CD1c-positive myeloid dendritic cell (primary cell): ENCODE data around the gene GPR6.

ENCODE experiments used
- DNase-seq: peaks from one replicate; pipeline ENCODE4 v3.0.0-alpha.2; 2016; ENCODE audit errors: extremely low spot score

GPR6 gene

GRCh38 chr6:109999740-110000139, 21.6 kb downstream of the GPR6 start:
- peak; percentile 54 for DNase-seq

DNA sequence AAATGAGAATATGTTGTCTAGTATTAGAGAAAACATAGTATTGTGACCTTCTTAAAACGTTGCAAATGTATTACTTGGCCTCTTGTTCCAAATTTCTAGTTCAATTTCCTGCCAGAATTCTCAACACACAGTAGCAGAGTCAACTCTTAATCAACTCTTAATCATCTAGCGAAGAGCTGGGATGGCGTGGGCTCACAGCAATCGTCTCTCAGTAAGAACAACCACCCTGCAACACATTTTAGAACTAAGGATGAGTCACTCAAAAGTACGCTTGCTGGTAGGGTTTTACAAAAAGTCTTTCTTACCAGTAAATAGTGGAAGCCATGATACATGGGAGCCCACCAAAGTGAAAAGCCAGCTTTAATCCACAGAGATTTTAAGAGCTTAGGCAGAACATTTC, 24.6 kb downstream of the GPR6 start:
- no peak for DNase-seq

DNA sequence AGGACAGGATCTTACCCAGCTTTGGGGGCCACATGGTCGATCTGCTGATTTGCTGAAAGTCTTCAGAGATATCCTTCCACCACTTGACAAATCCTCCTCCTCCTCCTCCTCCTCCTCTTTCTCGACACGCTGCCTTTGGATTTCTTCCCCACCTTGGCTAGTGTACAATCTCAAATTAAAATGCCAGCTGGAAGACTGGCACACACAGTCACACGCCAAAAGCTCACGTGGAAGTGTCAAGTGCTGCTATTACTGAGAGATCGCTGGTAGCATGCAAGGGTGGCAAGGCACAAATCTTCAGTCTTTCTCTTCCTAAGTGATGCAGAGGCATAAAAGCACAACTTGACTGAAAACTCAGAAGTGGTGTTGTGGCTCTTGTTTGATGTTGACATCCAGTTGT, 35.3 kb downstream of the GPR6 start:
- DNase-seq, result no peak

- DNase-seq, result no peak
These were observed 37.1 kb downstream of the GPR6 start for GRCh38 chr6:110015206-110015605.

DNA sequence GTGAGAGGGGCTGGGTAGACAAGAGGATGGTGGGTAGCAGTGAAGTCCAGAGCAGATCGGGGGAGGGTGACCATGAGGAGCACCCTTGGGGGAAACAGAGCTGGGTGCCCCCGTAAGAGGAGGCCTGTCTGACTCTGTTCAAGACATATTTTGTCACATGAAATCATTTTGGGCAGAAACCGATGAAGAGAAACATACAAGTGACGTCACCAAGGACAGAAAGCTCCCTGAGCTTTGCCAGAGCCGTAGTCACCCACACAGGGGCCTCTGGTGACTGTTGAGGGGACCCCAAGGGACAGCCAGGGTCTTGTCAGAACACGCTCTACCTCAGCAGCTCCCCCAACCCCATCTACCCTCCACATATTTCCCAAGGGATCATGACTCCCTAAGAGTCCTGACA, 39.2 kb downstream of the GPR6 start:
- no peak for DNase-seq

DNA sequence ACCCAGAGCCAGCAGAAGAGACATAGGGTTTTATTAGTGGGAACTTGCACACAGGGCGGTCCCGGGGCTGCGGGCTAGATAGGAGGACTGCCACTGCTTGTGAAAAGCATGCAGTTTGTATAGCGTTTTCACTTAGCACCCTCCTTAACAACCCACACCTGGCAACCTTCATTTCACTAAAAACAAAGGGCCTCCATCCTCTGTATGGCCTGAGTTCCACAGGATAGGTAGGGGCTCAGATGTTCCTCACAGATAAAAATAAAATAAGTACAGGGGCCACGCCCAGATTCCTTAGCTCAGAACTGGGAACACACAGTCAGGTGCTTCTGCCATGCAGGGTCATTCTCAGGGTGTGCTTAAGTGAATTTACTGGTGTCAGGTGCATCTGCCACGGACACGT, 39.8 kb downstream of the GPR6 start:
- DNase-seq, result no peak

GRCh38 chr6:110018486-110018885, 40.4 kb downstream of the GPR6 start:
- DNase-seq, result no peak

DNA sequence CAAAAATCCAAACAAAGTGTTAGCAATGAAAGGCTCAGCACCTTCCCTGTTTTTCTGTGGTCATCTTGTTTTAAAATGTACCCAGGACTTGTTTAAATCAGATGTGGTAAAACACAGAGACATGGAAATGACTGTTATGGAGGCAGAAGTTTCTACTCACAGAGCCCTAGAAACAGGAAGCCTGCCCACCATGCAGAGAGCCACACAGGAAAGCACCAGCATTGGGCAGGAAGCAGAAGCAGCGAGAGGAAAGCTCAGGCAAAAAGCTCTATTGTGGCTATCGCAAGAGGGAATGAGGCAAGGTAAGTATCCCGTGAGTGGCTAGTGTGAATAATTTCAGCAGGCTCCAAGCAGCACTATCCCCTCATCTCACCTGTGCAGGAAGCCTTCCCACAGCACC, 42.8 kb downstream of the GPR6 start:
- DNase-seq, result peak; percentile 7

GRCh38 chr6:110029144-110029543, 51.0 kb downstream of the GPR6 start:
- DNase-seq, result no peak
